K562 (cell line): ENCODE data around the gene CCDC27. TPM values are rescaled to one million over a fixed set of nuclear protein-coding genes. Genes with fewer than 3 reads are reported as not detected.

ENCODE experiments used
- ZNF140 ChIP-seq: fragments of 250-450 bp; sonication (Bioruptor Pico); IDR thresholded peaks from 2 replicates; pipeline ENCODE4 v1.8.0; 2021; ENCODE audit warnings: moderate library complexity, mild to moderate bottlenecking, inconsistent platforms
- ZNF41 ChIP-seq: fragments of 250-450 bp; sonication (Bioruptor Pico); conservative IDR thresholded peaks from 2 replicates; pipeline ENCODE4 v1.4.0; 2020; ENCODE audit warnings: mild to moderate bottlenecking
- polyA plus RNA-seq, 8 experiments: library from polyadenylated mRNA; depleted of rRNA in 4 of 8; stranded (reverse) in 5 of 8; unstranded in 3 of 8; fragments of >200 nt; fragmentation: Nextera tagmentation in 2 of 8; fragmentation: Illumina TruSeq in 1 of 8; extraction: Ambion mirVana in 2 of 8; extraction: Trizol in 1 of 8; gene quantifications; 2 replicates each; pipeline versions ENCODE4 v1.2.1 to v1.2.3, GENCODE V29; 2011 to 2014; ENCODE audit warnings: inconsistent platforms in 1 of 8, missing spikeins in 1 of 8
- total RNA-seq, 7 experiments: library from RNA; depleted of rRNA in 6 of 7; stranded (reverse); fragments of >200 nt in 6 of 7; fragmentation: Illumina TruSeq in 2 of 7; extraction: Trizol in 2 of 7; gene quantifications; 2 replicates each; pipeline versions ENCODE4 v1.2.1 to v1.2.3, GENCODE V29; 2011 to 2021; ENCODE audit warnings: low replicate concordance in 1 of 7
- TF ChIP-seq, protein P1 (sequence below): fragments of 450-650 bp; IDR thresholded peaks from 2 replicates; pipeline ENCODE4 v1.6.1; 2016; ENCODE audit warnings: mild to moderate bottlenecking, moderate library complexity
- TF ChIP-seq, protein P2 (sequence below): fragments of 450-650 bp; IDR thresholded peaks from 2 replicates; pipeline ENCODE4 v1.6.1; 2016; ENCODE audit warnings: missing biosample characterization, missing genetic modification characterization

The CCDC27 gene
- total and polyA plus RNA-seq, 9 of the 15 experiments (the other 6 are each of a cell fraction or from before 2014, with no cell fraction given): 0.01 to 0.04 TPM; not detected in 7

GRCh38 chr1:3820316-3820715 is 68.1 kb downstream of the CCDC27 start (continued):
- TF ChIP-seq, protein P1, sequence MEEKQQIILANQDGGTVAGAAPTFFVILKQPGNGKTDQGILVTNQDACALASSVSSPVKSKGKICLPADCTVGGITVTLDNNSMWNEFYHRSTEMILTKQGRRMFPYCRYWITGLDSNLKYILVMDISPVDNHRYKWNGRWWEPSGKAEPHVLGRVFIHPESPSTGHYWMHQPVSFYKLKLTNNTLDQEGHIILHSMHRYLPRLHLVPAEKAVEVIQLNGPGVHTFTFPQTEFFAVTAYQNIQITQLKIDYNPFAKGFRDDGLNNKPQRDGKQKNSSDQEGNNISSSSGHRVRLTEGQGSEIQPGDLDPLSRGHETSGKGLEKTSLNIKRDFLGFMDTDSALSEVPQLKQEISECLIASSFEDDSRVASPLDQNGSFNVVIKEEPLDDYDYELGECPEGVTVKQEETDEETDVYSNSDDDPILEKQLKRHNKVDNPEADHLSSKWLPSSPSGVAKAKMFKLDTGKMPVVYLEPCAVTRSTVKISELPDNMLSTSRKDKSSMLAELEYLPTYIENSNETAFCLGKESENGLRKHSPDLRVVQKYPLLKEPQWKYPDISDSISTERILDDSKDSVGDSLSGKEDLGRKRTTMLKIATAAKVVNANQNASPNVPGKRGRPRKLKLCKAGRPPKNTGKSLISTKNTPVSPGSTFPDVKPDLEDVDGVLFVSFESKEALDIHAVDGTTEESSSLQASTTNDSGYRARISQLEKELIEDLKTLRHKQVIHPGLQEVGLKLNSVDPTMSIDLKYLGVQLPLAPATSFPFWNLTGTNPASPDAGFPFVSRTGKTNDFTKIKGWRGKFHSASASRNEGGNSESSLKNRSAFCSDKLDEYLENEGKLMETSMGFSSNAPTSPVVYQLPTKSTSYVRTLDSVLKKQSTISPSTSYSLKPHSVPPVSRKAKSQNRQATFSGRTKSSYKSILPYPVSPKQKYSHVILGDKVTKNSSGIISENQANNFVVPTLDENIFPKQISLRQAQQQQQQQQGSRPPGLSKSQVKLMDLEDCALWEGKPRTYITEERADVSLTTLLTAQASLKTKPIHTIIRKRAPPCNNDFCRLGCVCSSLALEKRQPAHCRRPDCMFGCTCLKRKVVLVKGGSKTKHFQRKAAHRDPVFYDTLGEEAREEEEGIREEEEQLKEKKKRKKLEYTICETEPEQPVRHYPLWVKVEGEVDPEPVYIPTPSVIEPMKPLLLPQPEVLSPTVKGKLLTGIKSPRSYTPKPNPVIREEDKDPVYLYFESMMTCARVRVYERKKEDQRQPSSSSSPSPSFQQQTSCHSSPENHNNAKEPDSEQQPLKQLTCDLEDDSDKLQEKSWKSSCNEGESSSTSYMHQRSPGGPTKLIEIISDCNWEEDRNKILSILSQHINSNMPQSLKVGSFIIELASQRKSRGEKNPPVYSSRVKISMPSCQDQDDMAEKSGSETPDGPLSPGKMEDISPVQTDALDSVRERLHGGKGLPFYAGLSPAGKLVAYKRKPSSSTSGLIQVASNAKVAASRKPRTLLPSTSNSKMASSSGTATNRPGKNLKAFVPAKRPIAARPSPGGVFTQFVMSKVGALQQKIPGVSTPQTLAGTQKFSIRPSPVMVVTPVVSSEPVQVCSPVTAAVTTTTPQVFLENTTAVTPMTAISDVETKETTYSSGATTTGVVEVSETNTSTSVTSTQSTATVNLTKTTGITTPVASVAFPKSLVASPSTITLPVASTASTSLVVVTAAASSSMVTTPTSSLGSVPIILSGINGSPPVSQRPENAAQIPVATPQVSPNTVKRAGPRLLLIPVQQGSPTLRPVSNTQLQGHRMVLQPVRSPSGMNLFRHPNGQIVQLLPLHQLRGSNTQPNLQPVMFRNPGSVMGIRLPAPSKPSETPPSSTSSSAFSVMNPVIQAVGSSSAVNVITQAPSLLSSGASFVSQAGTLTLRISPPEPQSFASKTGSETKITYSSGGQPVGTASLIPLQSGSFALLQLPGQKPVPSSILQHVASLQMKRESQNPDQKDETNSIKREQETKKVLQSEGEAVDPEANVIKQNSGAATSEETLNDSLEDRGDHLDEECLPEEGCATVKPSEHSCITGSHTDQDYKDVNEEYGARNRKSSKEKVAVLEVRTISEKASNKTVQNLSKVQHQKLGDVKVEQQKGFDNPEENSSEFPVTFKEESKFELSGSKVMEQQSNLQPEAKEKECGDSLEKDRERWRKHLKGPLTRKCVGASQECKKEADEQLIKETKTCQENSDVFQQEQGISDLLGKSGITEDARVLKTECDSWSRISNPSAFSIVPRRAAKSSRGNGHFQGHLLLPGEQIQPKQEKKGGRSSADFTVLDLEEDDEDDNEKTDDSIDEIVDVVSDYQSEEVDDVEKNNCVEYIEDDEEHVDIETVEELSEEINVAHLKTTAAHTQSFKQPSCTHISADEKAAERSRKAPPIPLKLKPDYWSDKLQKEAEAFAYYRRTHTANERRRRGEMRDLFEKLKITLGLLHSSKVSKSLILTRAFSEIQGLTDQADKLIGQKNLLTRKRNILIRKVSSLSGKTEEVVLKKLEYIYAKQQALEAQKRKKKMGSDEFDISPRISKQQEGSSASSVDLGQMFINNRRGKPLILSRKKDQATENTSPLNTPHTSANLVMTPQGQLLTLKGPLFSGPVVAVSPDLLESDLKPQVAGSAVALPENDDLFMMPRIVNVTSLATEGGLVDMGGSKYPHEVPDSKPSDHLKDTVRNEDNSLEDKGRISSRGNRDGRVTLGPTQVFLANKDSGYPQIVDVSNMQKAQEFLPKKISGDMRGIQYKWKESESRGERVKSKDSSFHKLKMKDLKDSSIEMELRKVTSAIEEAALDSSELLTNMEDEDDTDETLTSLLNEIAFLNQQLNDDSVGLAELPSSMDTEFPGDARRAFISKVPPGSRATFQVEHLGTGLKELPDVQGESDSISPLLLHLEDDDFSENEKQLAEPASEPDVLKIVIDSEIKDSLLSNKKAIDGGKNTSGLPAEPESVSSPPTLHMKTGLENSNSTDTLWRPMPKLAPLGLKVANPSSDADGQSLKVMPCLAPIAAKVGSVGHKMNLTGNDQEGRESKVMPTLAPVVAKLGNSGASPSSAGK: no peak
- TF ChIP-seq, protein P2, sequence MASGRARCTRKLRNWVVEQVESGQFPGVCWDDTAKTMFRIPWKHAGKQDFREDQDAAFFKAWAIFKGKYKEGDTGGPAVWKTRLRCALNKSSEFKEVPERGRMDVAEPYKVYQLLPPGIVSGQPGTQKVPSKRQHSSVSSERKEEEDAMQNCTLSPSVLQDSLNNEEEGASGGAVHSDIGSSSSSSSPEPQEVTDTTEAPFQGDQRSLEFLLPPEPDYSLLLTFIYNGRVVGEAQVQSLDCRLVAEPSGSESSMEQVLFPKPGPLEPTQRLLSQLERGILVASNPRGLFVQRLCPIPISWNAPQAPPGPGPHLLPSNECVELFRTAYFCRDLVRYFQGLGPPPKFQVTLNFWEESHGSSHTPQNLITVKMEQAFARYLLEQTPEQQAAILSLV (tag): no peak
- TF ChIP-seq ZNF140 (CRISPR knock-in tag): no peak
- no peak for TF ChIP-seq ZNF41 (CRISPR knock-in tag)
